Smooth muscle cell (in vitro differentiated cells): ENCODE data around the gene AFF3. TPM values are rescaled to one million over a fixed set of nuclear protein-coding genes. Genes with fewer than 3 reads are reported as not detected.

Source experiments
- DNase-seq: peaks from one replicate; lab custom pipeline; 2025; ENCODE audit not compliant: unreplicated experiment; lab: John Stamatoyannopoulos, UW
- H2AFZ ChIP-seq: fragments of 200-600 bp; sonication (generic); 2 replicates; pipeline ENCODE4 v1.6.0; 2016; ENCODE audit warnings: antibody characterized with exemption, low read depth, mild to moderate bottlenecking
- H3F3A ChIP-seq: fragments of 200-600 bp; sonication (generic); 2 replicates; pipeline ENCODE4 v1.6.0; 2017; ENCODE audit warnings: antibody characterized with exemption, low read depth
- H3K27ac ChIP-seq: fragments of 200-600 bp; sonication (generic); 2 replicates; pipeline ENCODE4 v1.5.1; 2016; ENCODE audit warnings: low read depth, mild to moderate bottlenecking
- H3K27me3 ChIP-seq: fragments of 200-600 bp; sonication (generic); 2 replicates; pipeline ENCODE4 v1.6.1; 2016; ENCODE audit warnings: low read depth, mild to moderate bottlenecking
- H3K36me3 ChIP-seq: fragments of 200-600 bp; sonication (generic); 2 replicates; pipeline ENCODE4 v1.5.1; 2016; ENCODE audit warnings: low read depth
- H3K4me1 ChIP-seq: fragments of 200-600 bp; sonication (generic); 2 replicates; pipeline ENCODE4 v1.5.1; 2016; ENCODE audit warnings: low read depth
- H3K4me2 ChIP-seq: fragments of 200-600 bp; sonication (generic); 2 replicates; pipeline ENCODE4 v1.6.0; 2016; ENCODE audit warnings: mild to moderate bottlenecking
- H3K4me3 ChIP-seq: fragments of 200-600 bp; sonication (generic); 2 replicates; pipeline ENCODE4 v1.5.1; 2016; ENCODE audit warnings: mild to moderate bottlenecking
- H3K79me2 ChIP-seq: fragments of 200-600 bp; sonication (generic); 2 replicates; pipeline ENCODE4 v1.6.0; 2016; ENCODE audit warnings: low read depth, mild to moderate bottlenecking
- H3K9ac ChIP-seq: fragments of 200-600 bp; sonication (generic); 2 replicates; pipeline ENCODE4 v1.6.0; 2016; ENCODE audit warnings: low read depth
- H3K9me3 ChIP-seq: fragments of 200-600 bp; sonication (generic); replicated peaks from 2 replicates; pipeline ENCODE4 v1.5.1; 2016; ENCODE audit warnings: low read depth
- H4K20me1 ChIP-seq: fragments of 200-600 bp; sonication (generic); 2 replicates; pipeline ENCODE4 v1.6.0; 2016; ENCODE audit warnings: low read depth
- CTCF ChIP-seq: fragments of 200-600 bp; sonication (generic); IDR thresholded peaks from 2 replicates; pipeline ENCODE4 v1.5.1; 2017; ENCODE audit warnings: borderline replicate concordance, mild to moderate bottlenecking, antibody characterized with exemption; ENCODE audit not compliant: insufficient read depth, poor library complexity, severe bottlenecking
- WGBS: methylation state at CpG from one replicate; pipeline ENCODE4 v1.1.7; 2016; ENCODE audit warnings: low lambda C conversion rate; 5-methylcytosine and 5-hydroxymethylcytosine counted together
- polyA plus RNA-seq: library from polyadenylated mRNA; unstranded; fragments of >200 nt; fragmentation: Nextera tagmentation; extraction: Ambion mirVana; gene quantifications from 2 replicates; pipeline ENCODE4 v1.2.1, GENCODE V29; 2016
- total RNA-seq: library from RNA; depleted of rRNA; stranded (reverse); fragments of >200 nt; gene quantifications from 2 replicates; pipeline ENCODE4 v1.2.3, GENCODE V29; 2014

The AFF3 gene
- total and polyA plus RNA-seq, 2 experiments from 2014 or later, result 0.27 to 0.39 TPM

- Histone ChIP-seq H3K27ac (no peak overlapping the region), H3K4me3 (no peak overlapping the region), H4K20me1 (no peaks in the 10 kb centered on the region), H3K9me3 (no peaks in the 10 kb centered on the region), H3K27me3 (no peaks in the 10 kb centered on the region), H2AFZ (no peak overlapping the region), H3K36me3 (no peaks in the 10 kb centered on the region), H3K4me2 (no peak overlapping the region), H3K9ac (no peak overlapping the region), H3K79me2 (no peaks in the 10 kb centered on the region), H3K4me1 (no peaks in the 10 kb centered on the region), H3F3A (peaks cover 1% of the 10 kb centered on the region)
- no peak for TF ChIP-seq CTCF
- no peak for DNase-seq
- over 99% methylated on average over 8 of the region's 8 CpGs for WGBS
Observed at GRCh38 chr2:99652862-99653261, 489.5 kb downstream of the AFF3 start.

- no peak overlapping the region for H3K9ac ChIP-seq
- DNase-seq, result no peak
- no peaks in the 10 kb centered on the region for H3K79me2 ChIP-seq
- TF ChIP-seq CTCF, result no peak
- no peaks in the 10 kb centered on the region for H3K9me3 ChIP-seq
- peak overlapping the region; percentile 44 for H3K27ac ChIP-seq
- no peaks in the 10 kb centered on the region for H3K36me3 ChIP-seq
- H2AFZ ChIP-seq, result peak overlapping the region; percentile 16
- H3F3A ChIP-seq, result peaks cover 5% of the 10 kb centered on the region
- no peaks in the 10 kb centered on the region for H4K20me1 ChIP-seq
- H3K4me1 ChIP-seq, result no peaks in the 10 kb centered on the region
- H3K4me2 ChIP-seq, result peak overlapping the region; percentile 9
- H3K27me3 ChIP-seq, result no peaks in the 10 kb centered on the region
- H3K4me3 ChIP-seq, result no peak overlapping the region
- WGBS, result 58% methylated on average over 9 of the region's 9 CpGs
Observed at GRCh38 chr2:99651930-99652670, 490.3 kb downstream of the AFF3 start.

GRCh38 chr2:99648906-99649789, 493.2 kb downstream of the AFF3 start:
- no peaks in the 10 kb centered on the region for H3K36me3 ChIP-seq
- H3K4me1 ChIP-seq, result no peaks in the 10 kb centered on the region
- H3K4me2 ChIP-seq, result no peak overlapping the region
- H3K27me3 ChIP-seq, result no peaks in the 10 kb centered on the region
- H3K27ac ChIP-seq, result peak overlapping the region; percentile 82
- H3F3A ChIP-seq, result peaks cover 5% of the 10 kb centered on the region
- DNase-seq, result no peak
- H4K20me1 ChIP-seq, result no peaks in the 10 kb centered on the region
- peak overlapping the region; percentile 50 for H2AFZ ChIP-seq
- H3K9ac ChIP-seq, result no peak overlapping the region
- 90% methylated on average over 13 of the region's 13 CpGs for WGBS
- H3K9me3 ChIP-seq, result no peaks in the 10 kb centered on the region
- no peak for TF ChIP-seq CTCF
- H3K4me3 ChIP-seq, result no peak overlapping the region
- no peaks in the 10 kb centered on the region for H3K79me2 ChIP-seq
